ENCODE data around the gene TYMS.

Gene TYMS

GRCh38 chr18:673769-674168, 16.3 kb downstream of the TYMS start:
- no peak overlapping the region for H3K27ac ChIP-seq (ENCODE audit: poor library complexity, severe bottlenecking)
- no peaks in the 10 kb centered on the region for H3K27me3 ChIP-seq (ENCODE audit: insufficient read depth, poor library complexity, severe bottlenecking)
- ATAC-seq (ENCODE audit: low read depth) (no peak), DNase-seq (ENCODE audit: low spot score) (no peak)
- no peak for TF ChIP-seq CTCF (IDR thresholded peaks at IDR 0.05; ENCODE audit: poor library complexity, severe bottlenecking)
- H3K4me1 ChIP-seq (ENCODE audit: insufficient read depth, poor library complexity, severe bottlenecking), result no peaks in the 10 kb centered on the region
- H3K4me3 ChIP-seq (ENCODE audit: severe bottlenecking), result no peak overlapping the region
- H3K36me3 ChIP-seq (ENCODE audit: low read depth), result peaks cover 95% of the 10 kb centered on the region
- H3K9me3 ChIP-seq (ENCODE audit: severe bottlenecking), result no peaks in the 10 kb centered on the region

- Histone ChIP-seq H3K4me3 (ENCODE audit: severe bottlenecking) (no peak overlapping the region), H3K36me3 (ENCODE audit: low read depth) (peaks cover 80% of the 10 kb centered on the region), H3K27me3 (ENCODE audit: insufficient read depth, poor library complexity, severe bottlenecking) (no peaks in the 10 kb centered on the region), H3K9me3 (ENCODE audit: severe bottlenecking) (no peaks in the 10 kb centered on the region), H3K27ac (ENCODE audit: poor library complexity, severe bottlenecking) (no peak overlapping the region), H3K4me1 (ENCODE audit: insufficient read depth, poor library complexity, severe bottlenecking) (no peaks in the 10 kb centered on the region)
- TF ChIP-seq CTCF (IDR thresholded peaks at IDR 0.05; ENCODE audit: poor library complexity, severe bottlenecking), result no peak
- no peak for DNase-seq (ENCODE audit: low spot score)
- ATAC-seq (ENCODE audit: low read depth), result no peak
These were observed 17.9 kb downstream of the TYMS start for GRCh38 chr18:675307-675706.

- H3K27ac ChIP-seq (ENCODE audit: poor library complexity, severe bottlenecking), result no peak overlapping the region
- DNase-seq (ENCODE audit: low spot score), result no peak
These were observed 18.6 kb downstream of the TYMS start for GRCh38 chr18:676069-676468.

GRCh38 chr18:676736-677135, 19.3 kb downstream of the TYMS start:
- no peak for ATAC-seq (ENCODE audit: low read depth)
- Histone ChIP-seq H3K4me3 (ENCODE audit: severe bottlenecking) (no peak overlapping the region), H3K9me3 (ENCODE audit: severe bottlenecking) (no peaks in the 10 kb centered on the region), H3K27ac (ENCODE audit: poor library complexity, severe bottlenecking) (no peak overlapping the region), H3K27me3 (ENCODE audit: insufficient read depth, poor library complexity, severe bottlenecking) (no peaks in the 10 kb centered on the region), H3K4me1 (ENCODE audit: insufficient read depth, poor library complexity, severe bottlenecking) (no peaks in the 10 kb centered on the region), H3K36me3 (ENCODE audit: low read depth) (peaks cover 75% of the 10 kb centered on the region)
- no peak for DNase-seq (ENCODE audit: low spot score)
- no peak for TF ChIP-seq CTCF (IDR thresholded peaks at IDR 0.05; ENCODE audit: poor library complexity, severe bottlenecking)

More at GRCh38 chr18:676069-676468, 18.6 kb downstream of the TYMS start:
- TF ChIP-seq CTCF (IDR thresholded peaks at IDR 0.05; ENCODE audit: poor library complexity, severe bottlenecking), result no peak
- no peak for ATAC-seq (ENCODE audit: low read depth)
- Histone ChIP-seq H3K4me1 (ENCODE audit: insufficient read depth, poor library complexity, severe bottlenecking) (no peaks in the 10 kb centered on the region), H3K4me3 (ENCODE audit: severe bottlenecking) (no peak overlapping the region), H3K9me3 (ENCODE audit: severe bottlenecking) (no peaks in the 10 kb centered on the region), H3K27me3 (ENCODE audit: insufficient read depth, poor library complexity, severe bottlenecking) (no peaks in the 10 kb centered on the region), H3K36me3 (ENCODE audit: low read depth) (peaks cover 75% of the 10 kb centered on the region)

- Histone ChIP-seq H3K9me3 (ENCODE audit: severe bottlenecking) (no peaks in the 10 kb centered on the region), H3K4me1 (ENCODE audit: insufficient read depth, poor library complexity, severe bottlenecking) (no peaks in the 10 kb centered on the region), H3K27me3 (ENCODE audit: insufficient read depth, poor library complexity, severe bottlenecking) (no peaks in the 10 kb centered on the region), H3K4me3 (ENCODE audit: severe bottlenecking) (no peak overlapping the region), H3K36me3 (ENCODE audit: low read depth) (peaks cover 75% of the 10 kb centered on the region), H3K27ac (ENCODE audit: poor library complexity, severe bottlenecking) (no peak overlapping the region)
- ATAC-seq (ENCODE audit: low read depth), result no peak
- no peak for DNase-seq (ENCODE audit: low spot score)
- TF ChIP-seq CTCF (IDR thresholded peaks at IDR 0.05; ENCODE audit: poor library complexity, severe bottlenecking), result no peak
These were observed 19.7 kb downstream of the TYMS start for GRCh38 chr18:677145-677544.
